Activated CD8-positive, alpha-beta memory T cell treated with anti-CD3 and anti-CD28 coated beads for 4 hours (primary cell): Measurements from ENCODE around the gene STK17B.

Experiments used
- DNase-seq, 2 donors: peaks; one replicate each; pipeline ENCODE4 v3.0.0-alpha.2; 2020; ENCODE audit warnings: low read depth in 2 of 2

STK17B gene

GRCh38 chr2:196155575-196155974 lies 15.8 kb downstream of the STK17B start:
- no peak for DNase-seq

- DNase-seq, result no peak
These were observed 17.9 kb downstream of the STK17B start for GRCh38 chr2:196153480-196153879.

GRCh38 chr2:196149948-196150347 lies 21.4 kb downstream of the STK17B start:
- no peak for DNase-seq

- DNase-seq, result no peak
These were observed 22.6 kb downstream of the STK17B start for GRCh38 chr2:196148736-196149135.

GRCh38 chr2:196145256-196145655 lies 26.1 kb downstream of the STK17B start:
- DNase-seq, result no peak

GRCh38 chr2:196144513-196145126 lies 26.8 kb downstream of the STK17B start:
- DNase-seq, result no peak

- no peak for DNase-seq
These were observed 27.6 kb downstream of the STK17B start for GRCh38 chr2:196143730-196144131.

GRCh38 chr2:196142825-196143224 lies 28.6 kb downstream of the STK17B start:
- no peak for DNase-seq

GRCh38 chr2:196140213-196140612 lies 31.2 kb downstream of the STK17B start:
- DNase-seq, result no peak

- DNase-seq, result no peak
These were observed 34.1 kb downstream of the STK17B start for GRCh38 chr2:196137271-196137670.

GRCh38 chr2:196136151-196136550 lies 35.2 kb downstream of the STK17B start:
- no peak for DNase-seq

- peak in 1 of 2 donors; percentile 35 for DNase-seq
These were observed 39.1 kb downstream of the STK17B start for GRCh38 chr2:196131949-196132925.

GRCh38 chr2:196131384-196131937 lies 39.9 kb downstream of the STK17B start:
- DNase-seq, result peak; percentile 27 to 44

GRCh38 chr2:196130039-196130825 lies 41.1 kb downstream of the STK17B start:
- DNase-seq, result no peak

- DNase-seq, result no peak
These were observed 42.6 kb downstream of the STK17B start for GRCh38 chr2:196128749-196129148.

- DNase-seq, result no peak
These were observed 45.8 kb downstream of the STK17B start for GRCh38 chr2:196125596-196125995.

- no peak for DNase-seq
These were observed 47.6 kb downstream of the STK17B start for GRCh38 chr2:196123679-196124373.

- no peak for DNase-seq
These were observed 51.5 kb downstream of the STK17B start for GRCh38 chr2:196119926-196120325.

- DNase-seq, result no peak
These were observed 54.1 kb downstream of the STK17B start for GRCh38 chr2:196117214-196117705.

- no peak for DNase-seq
These were observed 58.1 kb downstream of the STK17B start for GRCh38 chr2:196113061-196113974.
